PC-9 (cell line): ENCODE results near the gene CTCF. TPM values are rescaled to one million over a fixed set of nuclear protein-coding genes. Genes with fewer than 3 reads are reported as not detected.

Experiments used
- BruUV-seq: library from RNA; stranded (reverse); fragments of 400-500 nt; replicated peaks from 2 replicates; lab custom pipeline; 2021; lab: Mats Ljungman, UMichigan
- CTCF ChIA-PET: fragments of 300-600 bp; sonication (Branson Sonifier 250); formaldehyde crosslinking; loops from one replicate; lab custom pipeline; 2022; ENCODE audit warnings: antibody characterized with exemption; lab: Charles Lee
- POLR2A ChIA-PET: fragments of 300-600 bp; sonication (Branson Sonifier 250); formaldehyde crosslinking; loops from one replicate; lab custom pipeline; 2022; ENCODE audit warnings: antibody characterized with exemption; ENCODE audit not compliant: unreplicated experiment; lab: Charles Lee
- DNase-seq, 2 experiments: peaks; one replicate each; pipeline versions ENCODE4 v3.0.0 to v3.0.0-alpha.2; 2015 to 2022; ENCODE audit warnings: mixed read lengths in 1 of 2
- H2AFZ ChIP-seq: fragments of 200-600 bp; sonication (generic); 2 replicates; pipeline ENCODE4 v1.8.1; 2017; ENCODE audit warnings: antibody characterized with exemption
- H3F3A ChIP-seq: fragments of 200-600 bp; sonication (generic); 2 replicates; pipeline ENCODE4 v1.8.1; 2017; ENCODE audit warnings: antibody characterized with exemption, mild to moderate bottlenecking, low read depth; ENCODE audit not compliant: insufficient read depth
- H3K27ac ChIP-seq: fragments of 200-600 bp; sonication (generic); 2 replicates; pipeline ENCODE4 v1.6.1; 2016; ENCODE audit warnings: mixed run types
- H3K27me3 ChIP-seq: fragments of 200-600 bp; sonication (generic); 2 replicates; pipeline ENCODE4 v1.6.1; 2016; ENCODE audit warnings: low read depth, mixed run types; ENCODE audit not compliant: insufficient read depth
- H3K36me3 ChIP-seq: fragments of 200-600 bp; sonication (generic); 2 replicates; pipeline ENCODE4 v1.6.1; 2016; ENCODE audit warnings: low read depth, mixed run types
- H3K4me1 ChIP-seq: fragments of 200-600 bp; sonication (generic); replicated peaks from 2 replicates; pipeline ENCODE4 v1.6.1; 2016; ENCODE audit warnings: mixed run types; ENCODE audit not compliant: insufficient read depth
- H3K4me2 ChIP-seq: fragments of 200-600 bp; sonication (generic); 2 replicates; pipeline ENCODE4 v1.6.1; 2017; ENCODE audit warnings: mixed run types
- H3K4me3 ChIP-seq: fragments of 200-600 bp; sonication (generic); 2 replicates; pipeline ENCODE4 v1.6.1; 2016; ENCODE audit warnings: mixed run types
- H3K79me2 ChIP-seq: fragments of 200-600 bp; sonication (generic); 2 replicates; pipeline ENCODE4 v1.6.1; 2017; ENCODE audit warnings: low read depth, mixed run types
- H3K9me2 ChIP-seq: fragments of 200-600 bp; sonication (generic); 2 replicates; pipeline ENCODE4 v1.8.1; 2017; ENCODE audit warnings: mild to moderate bottlenecking; ENCODE audit not compliant: insufficient read depth
- H3K9me3 ChIP-seq: fragments of 200-600 bp; sonication (generic); 2 replicates; pipeline ENCODE4 v1.8.1; 2016; ENCODE audit warnings: low read depth; ENCODE audit not compliant: insufficient read depth
- H4K20me1 ChIP-seq: fragments of 200-600 bp; sonication (generic); 2 replicates; pipeline ENCODE4 v1.8.1; 2017; ENCODE audit not compliant: insufficient read depth
- CTCF ChIP-seq: fragments of 200-600 bp; sonication (generic); conservative IDR thresholded peaks from 2 replicates; pipeline ENCODE4 v1.6.1; 2017; ENCODE audit warnings: mixed run types, antibody characterized with exemption, mild to moderate bottlenecking, moderate library complexity
- EZH2 ChIP-seq: fragments of 200-600 bp; sonication (generic); IDR thresholded peaks from 2 replicates; pipeline ENCODE4 v1.8.0; 2017; ENCODE audit warnings: antibody characterized with exemption, low read depth
- intact Hi-C: fragments of 100-400 bp; cut with micrococcal nuclease; formaldehyde crosslinking; loops from one replicate; pipeline ENCODE4 v1.10.0; 2022; ENCODE audit not compliant: unreplicated experiment
- total RNA-seq: library from RNA; stranded (reverse); gene quantifications from 2 replicates; pipeline ENCODE4 v1.2.3, GENCODE V29; 2021

The CTCF gene
- total RNA-seq, 1 experiment from 2014 or later = 39.0 TPM

- POLR2A ChIA-PET = no interaction called here
- Histone ChIP-seq H3K9me2 (no peaks in the 10 kb centered on the region), H2AFZ (no peak overlapping the region), H3F3A (peaks cover 11% of the 10 kb centered on the region; the same call in 1 of the 2 replicates), H3K4me1 (no peaks in the 10 kb centered on the region), H3K36me3 (no peaks in the 10 kb centered on the region), H3K79me2 (no peaks in the 10 kb centered on the region), H3K27me3 (peaks cover 5% of the 10 kb centered on the region), H4K20me1 (no peaks in the 10 kb centered on the region), H3K4me3 (no peak overlapping the region), H3K27ac (no peak overlapping the region), H3K4me2 (no peak overlapping the region), H3K9me3 (no peaks in the 10 kb centered on the region)
- no peak for DNase-seq
- intact Hi-C loops = no loop called here
- TF ChIP-seq CTCF = no peak
- no peak for TF ChIP-seq EZH2
- BruUV-seq = no TSS peak
- CTCF ChIA-PET = interaction anchor here (0.6 to 0.9 kb wide), 4 partner anchors 12 to 125 kb away, joined by 5 to 11 read pairs (median 6); no protein-coding TSS in a partner anchor
Measured at GRCh38 chr16:67645397-67646121, 83.2 kb downstream of the CTCF start.

- BruUV-seq = no TSS peak
- H2AFZ ChIP-seq = no peak overlapping the region
- no peak for DNase-seq
- CTCF ChIA-PET = no interaction called here
- no peaks in the 10 kb centered on the region for H3K9me3 ChIP-seq
- H3K4me3 ChIP-seq = no peak overlapping the region
- intact Hi-C loops = no loop called here
- H3K27ac ChIP-seq = no peak overlapping the region
- H3F3A ChIP-seq = peaks cover 6% of the 10 kb centered on the region; the same call in 1 of the 2 replicates
- H3K36me3 ChIP-seq = no peaks in the 10 kb centered on the region
- POLR2A ChIA-PET = no interaction called here
- H4K20me1 ChIP-seq = no peaks in the 10 kb centered on the region
- no peaks in the 10 kb centered on the region for H3K4me1 ChIP-seq
- H3K9me2 ChIP-seq = no peaks in the 10 kb centered on the region
- H3K79me2 ChIP-seq = no peaks in the 10 kb centered on the region
- TF ChIP-seq EZH2 = no peak
- TF ChIP-seq CTCF = no peak
- H3K27me3 ChIP-seq = peaks cover 21% of the 10 kb centered on the region
- H3K4me2 ChIP-seq = no peak overlapping the region
Measured at GRCh38 chr16:67647111-67647651, 84.9 kb downstream of the CTCF start.

- Histone ChIP-seq H3K9me3 (no peaks in the 10 kb centered on the region), H3K36me3 (no peaks in the 10 kb centered on the region), H2AFZ (no peak overlapping the region), H3K4me3 (no peak overlapping the region), H3F3A (peaks cover 3% of the 10 kb centered on the region; the same call in 1 of the 2 replicates), H3K27ac (no peak overlapping the region), H3K4me1 (no peaks in the 10 kb centered on the region), H3K79me2 (no peaks in the 10 kb centered on the region), H3K9me2 (no peaks in the 10 kb centered on the region), H3K4me2 (no peak overlapping the region), H4K20me1 (no peaks in the 10 kb centered on the region), H3K27me3 (peaks cover 24% of the 10 kb centered on the region)
- BruUV-seq = no TSS peak
- TF ChIP-seq CTCF (no peak), EZH2 (no peak)
- ChIA-PET POLR2A (no interaction called here), CTCF (no interaction called here)
- DNase-seq = no peak
- intact Hi-C loops = no loop called here
Measured at GRCh38 chr16:67647681-67648080, 85.4 kb downstream of the CTCF start.
